SK-N-SH (cell line): ENCODE measurements around the gene GABRB2. TPM values are rescaled to one million over a fixed set of nuclear protein-coding genes. Genes with fewer than 3 reads are reported as not detected.

Source experiments
- CTCF ChIA-PET: fragments of 300-600, 350-600 bp; formaldehyde crosslinking; extraction: SDS; loops from one replicate; lab custom pipeline; 2021; lab: Yijun Ruan, JAX
- POLR2A ChIA-PET: fragments of 350-600 bp; sonication (Branson Sonifier 250); formaldehyde crosslinking; extraction: SDS; loops from one replicate; lab custom pipeline; 2020; ENCODE audit warnings: antibody characterized with exemption, inconsistent platforms; lab: Yijun Ruan, JAX
- DNase-seq: peaks from one replicate; pipeline ENCODE4 v3.0.0; 2012
- H2AFZ ChIP-seq: fragments of 200-600 bp; sonication (generic); 2 replicates; pipeline ENCODE4 v1.8.1; 2016; ENCODE audit warnings: antibody characterized with exemption, mild to moderate bottlenecking, low read depth
- H3F3A ChIP-seq: fragments of 200-600 bp; sonication (generic); replicated peaks from 2 replicates; pipeline ENCODE3; 2016; ENCODE audit warnings: antibody characterized with exemption, mild to moderate bottlenecking; ENCODE audit not compliant: insufficient read depth
- H3K27ac ChIP-seq, 2 experiments: fragments of 200-500 bp in 1 of 2; fragments of 200-600 bp in 1 of 2; sonication (Bioruptor generic) in 1 of 2; sonication (generic), shearing (Covaris generic) in 1 of 2; 2 replicates each; pipeline versions ENCODE4 v1.5.1 to v1.6.1; 2014 to 2016; ENCODE audit warnings: low read depth in 2 of 2, inconsistent platforms in 1 of 2, low read length in 1 of 2, mild to moderate bottlenecking in 1 of 2, mixed read lengths in 1 of 2
- H3K27me3 ChIP-seq: fragments of 200-600 bp; sonication (generic), shearing (Covaris generic); 2 replicates; pipeline ENCODE4 v1.6.1; 2016; ENCODE audit warnings: mixed run types; ENCODE audit not compliant: insufficient read depth
- H3K36me3 ChIP-seq, 2 experiments: fragments of 200-500 bp in 1 of 2; fragments of 200-600 bp in 1 of 2; sonication (Bioruptor generic) in 1 of 2; sonication (generic) in 1 of 2; replicated peaks in 1 of 2; 2 replicates each; pipeline versions ENCODE3 to v1.5.1; 2014 to 2016; ENCODE audit warnings: low read length in 1 of 2, mild to moderate bottlenecking in 1 of 2; ENCODE audit not compliant: insufficient read depth in 2 of 2, control insufficient read depth in 1 of 2
- H3K4me1 ChIP-seq, 2 experiments: fragments of 200-500 bp in 1 of 2; fragments of 200-600 bp in 1 of 2; sonication (Bioruptor generic) in 1 of 2; sonication (generic), shearing (Covaris generic) in 1 of 2; 2 replicates each; pipeline versions ENCODE4 v1.5.1 to v1.6.1; 2014 to 2016; ENCODE audit warnings: low read depth in 1 of 2, low read length in 1 of 2, mixed run types in 1 of 2; ENCODE audit not compliant: insufficient read depth in 2 of 2, control insufficient read depth in 1 of 2
- H3K4me2 ChIP-seq: fragments of 200-600 bp; sonication (generic), shearing (Covaris generic); 2 replicates; pipeline ENCODE4 v1.6.1; 2017; ENCODE audit warnings: mixed run types
- H3K4me3 ChIP-seq, 2 experiments: fragments of 200-500 bp in 1 of 2; fragments of 200-600 bp in 1 of 2; sonication (Bioruptor generic) in 1 of 2; sonication (generic), shearing (Covaris generic) in 1 of 2; 2 replicates each; pipeline versions ENCODE4 v1.5.1 to v1.8.1; 2014 to 2016; ENCODE audit warnings: low read depth in 2 of 2, inconsistent platforms in 1 of 2, low read length in 1 of 2, mild to moderate bottlenecking in 1 of 2, mixed read lengths in 1 of 2, moderate library complexity in 1 of 2
- H3K79me2 ChIP-seq: fragments of 200-600 bp; sonication (generic); 2 replicates; pipeline ENCODE4 v1.8.1; 2017; ENCODE audit warnings: mild to moderate bottlenecking; ENCODE audit not compliant: insufficient read depth
- H3K9ac ChIP-seq: fragments of 200-600 bp; sonication (generic); 2 replicates; pipeline ENCODE4 v1.6.1; 2017; ENCODE audit warnings: mixed run types
- H3K9me2 ChIP-seq: fragments of 200-600 bp; sonication (generic); 2 replicates; pipeline ENCODE4 v1.6.1; 2017; ENCODE audit warnings: mixed run types
- H3K9me3 ChIP-seq: fragments of 200-600 bp; sonication (generic); 2 replicates; pipeline ENCODE4 v1.6.1; 2017; ENCODE audit warnings: mixed run types, mild to moderate bottlenecking, moderate library complexity
- H4K20me1 ChIP-seq: fragments of 200-600 bp; sonication (generic); 2 replicates; pipeline ENCODE4 v1.6.1; 2017; ENCODE audit warnings: mild to moderate bottlenecking, mixed run types; ENCODE audit not compliant: insufficient read depth
- CTCF ChIP-seq: fragments of 200-600 bp; sonication (generic); IDR thresholded peaks from 2 replicates; pipeline ENCODE4 v1.6.1; 2017; ENCODE audit warnings: antibody characterized with exemption, mild to moderate bottlenecking, moderate library complexity
- EZH2phosphoT487 ChIP-seq: fragments of 200-600 bp; sonication (generic); IDR thresholded peaks from 2 replicates; pipeline ENCODE4 v1.6.1; 2017; ENCODE audit warnings: low read depth, mixed run types, mild to moderate bottlenecking, antibody characterized with exemption, moderate library complexity, borderline replicate concordance
- FOSL2 ChIP-seq: IDR thresholded peaks from 2 replicates; pipeline ENCODE4 v1.4.0; 2012; ENCODE audit warnings: low read depth, mild to moderate bottlenecking, moderate library complexity, borderline replicate concordance
- GABPA ChIP-seq: IDR thresholded peaks from 2 replicates; pipeline ENCODE4 v1.4.0; 2012; ENCODE audit warnings: low read depth, mild to moderate bottlenecking
- IRF3 ChIP-seq: fragments of 150-350 bp; IDR thresholded peaks from 2 replicates; pipeline ENCODE4 v1.6.1; 2016; ENCODE audit warnings: mild to moderate bottlenecking, low read depth, low read length
- MAX ChIP-seq: IDR thresholded peaks from 2 replicates; pipeline ENCODE4 v1.4.0; 2012; ENCODE audit warnings: low read depth
- MEF2A ChIP-seq: IDR thresholded peaks from 2 replicates; pipeline ENCODE4 v1.4.0; 2012; ENCODE audit warnings: low read depth, borderline replicate concordance
- NRF1 ChIP-seq: IDR thresholded peaks from 2 replicates; pipeline ENCODE4 v1.6.1; 2012; ENCODE audit warnings: low read depth, mild to moderate bottlenecking, low read length
- RCOR1 ChIP-seq: fragments of 150-350 bp; IDR thresholded peaks from 2 replicates; pipeline ENCODE4 v1.6.1; 2017; ENCODE audit warnings: antibody characterized with exemption, low read length
- REST ChIP-seq: IDR thresholded peaks from 2 replicates; pipeline ENCODE4 v1.6.1; 2012; ENCODE audit warnings: mild to moderate bottlenecking, low read depth, low read length, moderate library complexity
- RXRA ChIP-seq: IDR thresholded peaks from 2 replicates; pipeline ENCODE4 v1.4.0; 2012; ENCODE audit warnings: low read depth, mild to moderate bottlenecking, borderline replicate concordance
- SIN3A ChIP-seq: IDR thresholded peaks from 2 replicates; pipeline ENCODE4 v1.6.1; 2012; ENCODE audit warnings: low read depth, mild to moderate bottlenecking, low read length, moderate library complexity, borderline replicate concordance
- TAF1 ChIP-seq: IDR thresholded peaks from 2 replicates; pipeline ENCODE4 v1.6.1; 2012; ENCODE audit warnings: low read depth, mild to moderate bottlenecking, low read length, moderate library complexity, borderline replicate concordance
- USF2 ChIP-seq: fragments of 150-350 bp; IDR thresholded peaks from 2 replicates; pipeline ENCODE4 v1.6.1; 2017; ENCODE audit warnings: antibody characterized with exemption, low read length, low read depth, borderline replicate concordance
- YY1 ChIP-seq: IDR thresholded peaks from 2 replicates; pipeline ENCODE4 v1.4.0; 2012; ENCODE audit warnings: low read depth, mild to moderate bottlenecking
- polyA plus RNA-seq, 3 experiments: library from polyadenylated mRNA; depleted of rRNA; stranded (reverse); fragments of >200 nt; gene quantifications; 2 replicates each; pipeline ENCODE4 v1.2.3, GENCODE V29; 2012

GABRB2 gene
- polyA plus RNA-seq, 1 of the 3 experiments (the other 2 are of a cell fraction) = not detected

GRCh38 chr5:161483721-161484120 is 62.8 kb downstream of the GABRB2 start:
- Histone ChIP-seq H3K4me1 (no peaks in the 10 kb centered on the region), H4K20me1 (no peaks in the 10 kb centered on the region), H3K9ac (no peak overlapping the region), H3K4me3 (no peak overlapping the region), H3K9me2 (no peaks in the 10 kb centered on the region), H3K9me3 (no peaks in the 10 kb centered on the region), H3K36me3 (no peaks in the 10 kb centered on the region), H2AFZ (no peak overlapping the region), H3F3A (no peaks in the 10 kb centered on the region), H3K4me2 (no peak overlapping the region), H3K27ac (no peak overlapping the region), H3K27me3 (no peaks in the 10 kb centered on the region), H3K79me2 (no peaks in the 10 kb centered on the region)
- DNase-seq = no peak
- ChIA-PET POLR2A (no interaction called here), CTCF (no interaction called here)
- TF ChIP-seq EZH2phosphoT487 = no peak
- TF ChIP-seq FOSL2 = no peak
- TF ChIP-seq IRF3 = no peak
- no peak for TF ChIP-seq CTCF
- no peak for TF ChIP-seq RCOR1
- TF ChIP-seq RXRA = no peak
- no peak for TF ChIP-seq NRF1
- no peak for TF ChIP-seq TAF1
- TF ChIP-seq MEF2A = no peak
- TF ChIP-seq GABPA = no peak
- no peak for TF ChIP-seq MAX
- no peak for TF ChIP-seq REST
- no peak for TF ChIP-seq SIN3A
- TF ChIP-seq USF2 = no peak
- no peak for TF ChIP-seq YY1
